ENCODE measurements around the gene CERS6. TPM values are rescaled to one million over a fixed set of nuclear protein-coding genes. Genes with fewer than 3 reads are reported as not detected.

The CERS6 gene
- total RNA-seq, 4 donors from 2014 or later, result 17.6 to 31.1 (median 24.1) TPM

- Histone ChIP-seq H3K36me3 (peaks cover 0 to 15% (median 0%) of the 10 kb centered on the region in 3 donors), H3K27ac (no peak overlapping the region), H3K27me3 (no peaks in the 10 kb centered on the region), H3K4me3 (no peak overlapping the region), H3K9me3 (no peaks in the 10 kb centered on the region), H3K4me1 (peaks cover 0 to under 1% (median 0%) of the 10 kb centered on the region in 3 donors)
- no peak for DNase-seq
- intact Hi-C loops (cut with DNase I), result no loop called here
- WGBS, 2 donors, result 36 to 38% methylated on average over 1 of the region's 1 CpG
- TF ChIP-seq POLR2A (IDR thresholded peaks at IDR 0.05), result no peak
- no peak for TF ChIP-seq CTCF (IDR thresholded peaks at IDR 0.05)
Measured at GRCh38 chr2:168712053-168712452, 256.0 kb downstream of the CERS6 start.

- intact Hi-C loops (cut with DNase I), result no loop called here
- DNase-seq, result no peak
- WGBS, 2 donors, result 93 to 100% methylated on average over 1 of the region's 1 CpG
- Histone ChIP-seq H3K9me3 (no peaks in the 10 kb centered on the region), H3K4me3 (no peak overlapping the region), H3K27me3 (no peaks in the 10 kb centered on the region), H3K27ac (no peak overlapping the region), H3K36me3 (peaks cover 0 to 15% (median 0%) of the 10 kb centered on the region in 3 donors), H3K4me1 (peaks cover 0 to 13% (median 0%) of the 10 kb centered on the region in 3 donors)
- TF ChIP-seq POLR2A (IDR thresholded peaks at IDR 0.05), result no peak
- no peak for TF ChIP-seq CTCF (IDR thresholded peaks at IDR 0.05)
Measured at GRCh38 chr2:168713325-168713724, 257.3 kb downstream of the CERS6 start.

- no peak for TF ChIP-seq POLR2A (IDR thresholded peaks at IDR 0.05)
- TF ChIP-seq CTCF (IDR thresholded peaks at IDR 0.05), result no peak
Measured at GRCh38 chr2:168715849-168716248, 259.8 kb downstream of the CERS6 start.

GRCh38 chr2:168716839-168717238 lies 260.8 kb downstream of the CERS6 start:
- H3K4me1 ChIP-seq, result peaks cover 0 to 26% (median 0%) of the 10 kb centered on the region in 3 donors
- TF ChIP-seq POLR2A (IDR thresholded peaks at IDR 0.05) (no peak), CTCF (IDR thresholded peaks at IDR 0.05) (no peak)
- DNase-seq, result no peak
- H3K9me3 ChIP-seq, result no peaks in the 10 kb centered on the region
- H3K27me3 ChIP-seq, result no peaks in the 10 kb centered on the region
- intact Hi-C loops (cut with DNase I), result no loop called here
- H3K4me3 ChIP-seq, result no peak overlapping the region
- no peak overlapping the region for H3K27ac ChIP-seq
- H3K36me3 ChIP-seq, result peaks cover 0 to 27% (median 0%) of the 10 kb centered on the region in 3 donors

More at GRCh38 chr2:168715849-168716248, 259.8 kb downstream of the CERS6 start:
- H3K4me1 ChIP-seq, result peaks cover 0 to 26% (median 0%) of the 10 kb centered on the region in 3 donors
- H3K4me3 ChIP-seq, result no peak overlapping the region
- peaks cover 0 to 24% (median 0%) of the 10 kb centered on the region in 3 donors for H3K36me3 ChIP-seq
- intact Hi-C loops (cut with DNase I), result no loop called here
- H3K9me3 ChIP-seq, result no peaks in the 10 kb centered on the region
- H3K27ac ChIP-seq, result no peak overlapping the region
- 89 to 90% methylated on average over 2 of the region's 2 CpGs for WGBS, 2 donors
- DNase-seq, result no peak
- no peaks in the 10 kb centered on the region for H3K27me3 ChIP-seq

GRCh38 chr2:168717790-168718502 lies 261.9 kb downstream of the CERS6 start:
- peaks cover 0 to 32% (median 0%) of the 10 kb centered on the region in 3 donors for H3K4me1 ChIP-seq
- DNase-seq, result no peak
- peaks cover 0 to 33% (median 0%) of the 10 kb centered on the region in 3 donors for H3K36me3 ChIP-seq
- no peaks in the 10 kb centered on the region for H3K27me3 ChIP-seq
- intact Hi-C loops (cut with DNase I), result no loop called here
- H3K27ac ChIP-seq, result peak overlapping the region in 2 of 4 donors; percentile 53 to 65
- WGBS, 2 donors, result 21 to 32% methylated on average over 3 of the region's 3 CpGs
- H3K9me3 ChIP-seq, result no peaks in the 10 kb centered on the region
- TF ChIP-seq CTCF (IDR thresholded peaks at IDR 0.05) (no peak), POLR2A (IDR thresholded peaks at IDR 0.05) (no peak)
- H3K4me3 ChIP-seq, result no peak overlapping the region

Measured in esophagus squamous epithelium (tissue), 5 donors.